Left ventricle myocardium inferior (tissue), 1 donor: Measurements from ENCODE around the gene TUB. TPM values are rescaled to one million over a fixed set of nuclear protein-coding genes. Genes with fewer than 3 reads are reported as not detected.
A peak's percentile ranks its signal among the peaks of the same experiment; 100 is the strongest.

Source experiments
- DNase-seq: peaks from one replicate; pipeline ENCODE4 v3.0.0-alpha.2; 2020
- H3K27ac ChIP-seq: fragments of 200-600 bp; replicated peaks from 2 replicates; pipeline ENCODE4 v1.8.0; 2021
- H3K27me3 ChIP-seq: fragments of 200-600 bp; 2 replicates; pipeline ENCODE4 v1.8.0; 2021; ENCODE audit warnings: low read depth
- H3K36me3 ChIP-seq: fragments of 200-600 bp; 2 replicates; pipeline ENCODE4 v1.8.0; 2021
- H3K4me1 ChIP-seq: fragments of 200-600 bp; 2 replicates; pipeline ENCODE4 v1.8.0; 2021
- H3K4me3 ChIP-seq: fragments of 200-600 bp; 2 replicates; pipeline ENCODE4 v1.8.0; 2021; ENCODE audit warnings: mild to moderate bottlenecking, moderate library complexity
- H3K9me3 ChIP-seq: fragments of 200-600 bp; replicated peaks from 2 replicates; pipeline ENCODE4 v1.8.0; 2021
- CTCF ChIP-seq: fragments of 200-600 bp; IDR thresholded peaks from 2 replicates; pipeline ENCODE4 v1.8.0; 2021; ENCODE audit warnings: antibody characterized with exemption, mild to moderate bottlenecking, borderline replicate concordance
- intact Hi-C: fragments of 100-400 bp; cut with micrococcal nuclease; formaldehyde crosslinking; loops from one replicate; pipeline ENCODE4 v1.11.0; 2022
- total RNA-seq: library from RNA; stranded (reverse); fragmentation: NEBNext Ultra II Directional; extraction: Animal tissue kit (Norgen Biotek cat#: 25700); gene quantifications from one replicate; pipeline ENCODE4 v1.2.1, GENCODE V29; 2021
- donor health status: DM: no; HTN: yes; CAD: no; lungs with severe emphysema.

Gene TUB
- total RNA-seq, 1 donor from 2014 or later: 22.8 TPM

DNA sequence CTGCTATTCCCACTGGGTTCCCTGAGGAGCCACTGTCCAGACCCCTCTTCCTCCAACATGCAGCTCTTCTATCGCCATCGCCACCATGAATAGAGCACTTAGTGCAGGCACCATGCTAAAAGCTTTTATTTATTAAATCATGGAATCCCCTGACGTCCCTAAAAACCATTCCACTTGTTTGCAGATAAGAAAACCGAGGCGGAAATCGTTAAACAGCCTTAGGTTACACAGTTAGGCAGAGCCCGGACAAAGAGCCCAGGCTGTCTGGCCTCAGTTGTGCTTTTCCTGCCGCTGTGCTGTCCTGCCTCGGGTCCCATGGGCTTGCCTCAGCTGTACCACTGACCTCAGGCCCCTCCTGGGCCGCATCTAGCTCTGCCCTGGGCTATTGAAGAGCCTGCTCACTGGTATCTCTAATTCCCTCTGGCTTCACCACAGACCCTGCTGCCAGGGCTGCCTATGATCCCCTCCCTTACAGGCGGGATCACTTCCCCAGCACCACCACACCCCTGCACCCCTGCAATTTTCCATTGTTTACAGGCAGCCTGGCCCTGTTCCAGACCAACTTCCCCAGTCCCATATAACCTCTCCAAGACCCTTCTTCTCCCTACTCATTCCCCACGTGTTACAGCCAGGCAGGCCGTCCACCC is 13.0 kb upstream of the TUB start:
- Histone ChIP-seq H3K4me3 (peak overlapping the region; percentile 46), H3K36me3 (no peaks in the 10 kb centered on the region), H3K27me3 (no peaks in the 10 kb centered on the region), H3K9me3 (no peaks in the 10 kb centered on the region), H3K27ac (peak overlapping the region; percentile 87), H3K4me1 (peaks cover 73% of the 10 kb centered on the region)
- no peak for TF ChIP-seq CTCF
- DNase-seq: peak; percentile 27
- intact Hi-C loops: no loop called here

DNA sequence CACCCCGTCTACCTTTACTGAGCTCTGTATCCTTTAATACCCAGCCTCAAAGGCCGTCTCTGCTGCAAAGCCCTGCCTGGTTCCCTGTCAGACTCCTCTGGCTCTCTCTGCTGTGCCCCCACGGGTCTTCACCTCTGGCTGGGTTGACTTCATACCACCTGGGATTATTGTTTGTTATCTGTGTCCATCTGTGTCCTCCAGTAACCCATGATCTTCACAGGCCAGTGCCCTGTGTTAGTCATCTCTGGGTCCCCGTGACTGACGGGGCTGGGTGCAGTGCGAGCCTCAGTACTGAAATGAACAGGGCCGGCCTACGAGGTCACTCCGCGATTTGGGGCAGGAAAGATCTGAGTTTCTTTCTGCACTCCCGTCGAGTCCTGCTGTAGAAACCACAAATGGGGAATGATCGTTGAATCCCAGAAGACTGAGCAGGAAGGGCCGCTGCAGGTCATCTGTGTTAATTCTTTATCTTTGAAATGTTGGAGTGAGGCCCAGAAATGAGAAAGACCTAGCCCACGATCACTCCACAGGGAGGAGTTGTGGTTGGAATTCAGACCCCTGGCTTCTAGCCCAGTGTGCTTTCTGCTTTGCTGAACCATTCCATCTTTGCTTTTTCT is 12.3 kb upstream of the TUB start:
- intact Hi-C loops: no loop called here
- Histone ChIP-seq H3K27me3 (no peaks in the 10 kb centered on the region), H3K27ac (peak overlapping the region; percentile 87), H3K4me3 (peak overlapping the region; percentile 46), H3K4me1 (peaks cover 66% of the 10 kb centered on the region), H3K36me3 (no peaks in the 10 kb centered on the region), H3K9me3 (no peaks in the 10 kb centered on the region)
- DNase-seq: peak; percentile 46
- TF ChIP-seq CTCF: no peak

DNA sequence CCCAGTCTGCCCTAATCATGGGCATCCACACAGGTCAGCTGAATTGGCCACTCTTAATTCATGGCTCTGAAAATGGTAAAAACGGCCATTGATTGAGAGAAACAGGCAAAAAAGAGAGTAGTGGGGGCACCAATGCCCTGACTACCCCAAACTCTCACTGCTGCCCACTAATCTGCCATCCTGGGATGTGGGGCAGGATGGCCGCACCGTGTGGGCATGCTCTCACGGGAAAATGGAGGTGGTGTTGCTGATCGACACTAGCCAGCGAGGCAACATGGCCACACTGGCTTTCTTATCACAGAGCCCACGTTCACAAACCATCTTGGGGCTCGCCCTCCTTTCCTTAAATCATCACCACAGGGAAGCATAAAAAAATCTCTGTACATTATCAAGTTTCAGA is 11.2 kb upstream of the TUB start:
- Histone ChIP-seq H3K9me3 (no peaks in the 10 kb centered on the region), H3K27ac (peak overlapping the region; percentile 87), H3K36me3 (no peaks in the 10 kb centered on the region), H3K27me3 (no peaks in the 10 kb centered on the region), H3K4me1 (peaks cover 57% of the 10 kb centered on the region), H3K4me3 (no peak overlapping the region)
- TF ChIP-seq CTCF: no peak
- DNase-seq: no peak
- intact Hi-C loops: loop anchor here (10.0 kb wide), 1 partner anchor 45 kb away; no protein-coding TSS in a partner anchor

DNA sequence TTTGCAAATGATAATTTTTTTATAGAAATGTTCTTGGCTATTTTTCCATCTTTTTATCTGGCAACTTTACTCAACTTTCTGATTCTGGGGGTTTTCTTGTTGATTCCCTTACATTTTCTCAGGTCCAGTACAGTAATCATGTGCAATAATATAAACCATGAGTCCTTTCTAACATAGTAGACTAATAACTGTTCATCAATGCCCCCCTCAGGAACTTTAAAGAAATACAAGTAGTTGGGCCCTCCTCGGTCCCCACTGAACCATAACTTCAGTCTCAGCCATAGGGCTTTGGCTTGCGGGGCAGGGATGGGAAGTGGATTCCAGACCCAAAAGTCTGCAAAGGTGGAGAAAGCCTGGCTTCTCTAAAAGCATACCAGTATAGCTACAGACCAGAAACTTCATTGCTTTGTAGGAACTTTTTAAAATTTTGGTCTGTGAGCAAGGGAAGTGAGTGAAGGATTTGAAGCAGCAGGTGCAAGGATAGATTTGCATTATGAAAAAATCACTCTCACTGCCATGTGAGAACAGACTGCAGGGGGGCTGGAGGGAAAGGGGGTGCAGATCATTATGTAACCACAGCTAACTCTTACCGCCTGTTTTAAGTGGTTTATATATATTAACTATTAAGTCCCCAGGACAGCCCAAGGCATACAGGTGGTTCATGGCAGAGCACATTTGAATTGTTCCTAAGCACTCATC is 10.4 kb upstream of the TUB start:
- intact Hi-C loops: loop anchor here (10.0 kb wide), 1 partner anchor 46 kb away; no protein-coding TSS in a partner anchor
- no peak overlapping the region for H3K27ac ChIP-seq
- DNase-seq: no peak
- no peak overlapping the region for H3K4me3 ChIP-seq
- TF ChIP-seq CTCF: peak; percentile 62
- H3K36me3 ChIP-seq: no peaks in the 10 kb centered on the region
- H3K9me3 ChIP-seq: no peaks in the 10 kb centered on the region
- no peaks in the 10 kb centered on the region for H3K27me3 ChIP-seq
- peaks cover 51% of the 10 kb centered on the region for H3K4me1 ChIP-seq

DNA sequence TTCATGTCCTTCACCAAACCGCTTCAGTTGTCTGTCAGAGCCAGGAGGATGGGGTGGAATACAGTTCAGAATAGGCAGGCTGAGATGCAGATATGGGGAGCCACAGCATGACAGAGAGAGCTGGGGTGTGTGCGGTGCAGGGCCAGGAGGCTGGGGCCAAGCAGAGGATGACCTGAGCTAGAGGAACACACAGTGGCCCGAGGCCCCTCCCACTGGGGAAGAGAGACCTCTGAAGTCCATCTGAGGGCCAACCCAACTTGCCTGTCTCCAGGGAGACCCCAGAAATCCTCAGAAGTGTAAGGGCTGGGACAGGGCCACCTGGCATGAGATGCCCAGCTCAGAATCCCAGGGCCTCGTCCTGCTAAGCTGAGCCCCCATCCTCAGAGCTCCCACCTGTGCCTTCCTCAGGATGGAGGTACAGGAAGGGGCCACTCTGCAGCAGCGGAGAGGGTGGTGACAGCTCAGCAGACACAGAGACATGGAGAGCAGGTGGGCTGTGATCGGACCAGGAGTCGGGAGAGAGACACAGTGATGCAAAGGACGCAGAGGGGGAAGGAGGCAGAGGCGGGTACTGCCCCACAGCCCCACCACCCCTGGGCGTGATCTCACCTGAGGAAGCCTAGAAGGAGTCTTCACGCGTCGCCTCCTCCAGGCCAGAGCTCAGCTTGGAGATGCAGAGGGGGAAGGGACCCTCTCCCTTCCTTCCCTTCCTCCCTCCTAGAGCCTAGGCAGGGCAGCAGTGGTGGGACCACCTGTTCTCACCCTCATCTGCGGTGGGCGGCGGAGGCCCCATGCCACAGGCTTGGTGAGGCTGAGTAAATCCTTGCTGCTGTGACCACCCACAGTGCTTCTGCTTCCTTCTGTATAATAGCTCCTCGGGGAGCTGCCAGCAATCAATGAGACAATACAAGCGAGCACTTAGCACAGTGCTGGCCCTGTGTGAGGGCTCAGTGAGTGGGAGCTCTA is 9.1 kb upstream of the TUB start:
- intact Hi-C loops: loop anchor here (10.0 kb wide), 1 partner anchor 47 kb away; no protein-coding TSS in a partner anchor

More for the DNA sequence above, 9.1 kb upstream of the TUB start:
- Histone ChIP-seq H3K27me3 (no peaks in the 10 kb centered on the region), H3K9me3 (no peaks in the 10 kb centered on the region), H3K27ac (no peak overlapping the region), H3K4me1 (peaks cover 37% of the 10 kb centered on the region), H3K36me3 (no peaks in the 10 kb centered on the region), H3K4me3 (no peak overlapping the region)
- no peak for TF ChIP-seq CTCF
- DNase-seq: no peak
